Psoas muscle (tissue), 8 donors: Measurements from ENCODE around the gene TTF2. TPM values are rescaled to one million over a fixed set of nuclear protein-coding genes. Genes with fewer than 3 reads are reported as not detected.

Experiments used
- ATAC-seq, 4 donors: fragments of 200-7000 bp; cut with Tn5 transposase; one replicate each; pipeline ENCODE4 v1.9.1; 2020; ENCODE audit warnings: moderate library complexity in 3 of 4, mild to moderate bottlenecking in 2 of 4
- DNase-seq, 2 donors: peaks; one replicate each; pipeline ENCODE4 v3.0.0-alpha.2; 2020
- H3K27ac ChIP-seq: fragments of 200-600 bp; one replicate; pipeline ENCODE4 v1.8.0; 2022
- H3K27me3 ChIP-seq, 3 donors: fragments of 200-600 bp in 1 of 3; one replicate each; pipeline versions ENCODE4 v1.6.1 to v1.8.0; 2013 to 2022; ENCODE audit warnings: low read length in 2 of 3, mild to moderate bottlenecking in 2 of 3, moderate library complexity in 1 of 3; ENCODE audit not compliant: insufficient read depth in 3 of 3
- H3K36me3 ChIP-seq, 2 donors: fragments of 200-600 bp in 1 of 2; one replicate each; pipeline versions ENCODE4 v1.6.1 to v1.8.0; 2013 to 2022; ENCODE audit warnings: low read depth in 1 of 2, mild to moderate bottlenecking in 1 of 2, moderate library complexity in 1 of 2; ENCODE audit not compliant: insufficient read depth in 1 of 2
- H3K4me1 ChIP-seq: fragments of 200-600 bp; one replicate; pipeline ENCODE4 v1.8.0; 2022
- H3K4me3 ChIP-seq: fragments of 200-600 bp; one replicate; pipeline ENCODE4 v1.8.0; 2022; ENCODE audit warnings: mild to moderate bottlenecking
- H3K9me3 ChIP-seq: fragments of 200-600 bp; one replicate; pipeline ENCODE4 v1.8.0; 2022
- CTCF ChIP-seq: fragments of 200-600 bp; IDR thresholded peaks from one replicate; pipeline ENCODE4 v1.8.0; 2022; ENCODE audit warnings: antibody characterized with exemption
- WGBS, 3 donors: extraction: QIAGEN DNeasy Blood & Tissue Kit; methylation state at CpG; one replicate each; pipeline versions ENCODE4 v1.1.6 to v1.1.7; 2013; 5-methylcytosine and 5-hydroxymethylcytosine counted together
- intact Hi-C, 2 donors: fragments of 100-400 bp; cut with DNase I; formaldehyde crosslinking; loops; one replicate each; pipeline versions ENCODE4 v1.11.0 to v1.14.2; 2022
- polyA plus RNA-seq, 3 donors: library from polyadenylated mRNA; stranded (reverse); fragments of 200-250 nt; gene quantifications; one replicate each; pipeline ENCODE4 v1.2.3, GENCODE V29; 2013
- total RNA-seq, 4 donors: library from RNA; stranded (reverse); fragmentation: NEBNext Ultra II Directional in 2 of 4; extraction: Animal tissue kit (Norgen Biotek cat#: 25700) in 2 of 4; gene quantifications; one replicate each; pipeline versions ENCODE4 v1.2.1 to v1.2.4, GENCODE V29; 2021 to 2023
- donor health status: healthy with polysubstance abuse.
- donor health status: DM: no; HTN: no; CAD: no; lungs with moderate emphysema.
- donor health status: Bipolar disorder and iron deficiency.
- donor health status: healthy.
- donor health status: DM: yes; HTN: yes; CAD: no.
- donor health status: DM: no; HTN: no; CAD: no.
- donor health status: DM: no; HTN: no; CAD: no.
- donor health status: DM: yes; HTN: yes; CAD: no.

The TTF2 gene
- total and polyA plus RNA-seq, 7 donors = 3.5 to 27.7 (median 14.3) TPM

- DNase-seq (no peak), ATAC-seq (no peak)
- intact Hi-C loops = no loop called here
- H3K27me3 ChIP-seq = no peaks in the 10 kb centered on the region
- no peaks in the 10 kb centered on the region for H3K9me3 ChIP-seq
- H3K4me1 ChIP-seq = no peaks in the 10 kb centered on the region
- H3K4me3 ChIP-seq = no peak overlapping the region
- 41 to 73% (median 62%) methylated on average over 2 of the region's 2 CpGs for WGBS, 3 donors
- H3K27ac ChIP-seq = no peak overlapping the region
- no peak for TF ChIP-seq CTCF
- no peaks in the 10 kb centered on the region for H3K36me3 ChIP-seq
Observed at GRCh38 chr1:117136749-117137148, 76.6 kb downstream of the TTF2 start.

- WGBS, 3 donors = 76 to 92% (median 86%) methylated on average over 3 of the region's 3 CpGs
- H3K36me3 ChIP-seq = no peaks in the 10 kb centered on the region
- no peaks in the 10 kb centered on the region for H3K9me3 ChIP-seq
- no peaks in the 10 kb centered on the region for H3K4me1 ChIP-seq
- no peak overlapping the region for H3K4me3 ChIP-seq
- H3K27ac ChIP-seq = no peak overlapping the region
- DNase-seq = no peak
- intact Hi-C loops = no loop called here
- ATAC-seq = no peak
- TF ChIP-seq CTCF = no peak
- no peaks in the 10 kb centered on the region for H3K27me3 ChIP-seq
Observed at GRCh38 chr1:117137281-117137855, 77.2 kb downstream of the TTF2 start.

DNA sequence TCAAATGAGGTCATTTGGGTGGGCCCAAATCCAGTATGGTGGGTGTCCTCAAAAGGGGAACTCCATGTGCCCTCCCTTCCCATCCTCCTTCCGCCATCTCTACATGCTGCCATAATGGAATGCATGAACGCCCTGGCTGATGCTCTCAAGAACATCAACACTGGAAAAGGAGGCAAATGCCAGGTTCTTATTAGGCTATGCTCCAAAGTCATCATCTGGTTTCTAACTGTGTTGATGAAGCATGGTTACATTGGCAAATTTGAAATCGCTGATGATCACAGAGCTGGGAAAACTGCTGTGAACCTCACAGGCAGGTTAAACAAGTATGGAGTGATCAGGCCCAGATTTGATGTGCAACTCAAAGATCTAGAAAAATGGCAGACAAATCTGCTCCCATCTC lies 78.0 kb downstream of the TTF2 start:
- H3K27ac ChIP-seq = no peak overlapping the region
- intact Hi-C loops = no loop called here
- no peaks in the 10 kb centered on the region for H3K4me1 ChIP-seq
- H3K36me3 ChIP-seq = no peaks in the 10 kb centered on the region
- H3K4me3 ChIP-seq = no peak overlapping the region
- H3K27me3 ChIP-seq = no peaks in the 10 kb centered on the region
- whole genome bisulfite sequencing, 3 donors = 82 to 92% (median 90%) methylated on average over 3 of the region's 3 CpGs
- no peak for ATAC-seq
- TF ChIP-seq CTCF = no peak
- H3K9me3 ChIP-seq = no peaks in the 10 kb centered on the region
- no peak for DNase-seq

DNA sequence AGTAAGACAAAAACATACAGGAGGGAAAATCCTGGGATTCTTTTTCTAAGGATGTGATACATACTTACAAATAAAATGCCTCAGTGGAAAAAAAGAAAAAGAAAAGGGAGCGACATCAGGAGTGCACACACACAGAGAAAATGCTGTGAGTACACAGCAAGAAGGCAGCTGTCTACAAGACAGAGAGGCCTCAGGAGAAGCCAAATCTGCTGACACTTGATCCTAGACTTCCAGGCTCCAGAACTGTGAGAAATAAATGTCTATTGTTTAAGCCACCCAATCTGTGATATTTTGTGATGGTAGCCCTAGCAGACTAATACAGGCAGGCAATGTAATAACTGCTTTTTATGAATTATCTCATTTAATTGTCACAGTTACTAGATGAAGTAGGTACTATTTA lies 78.4 kb downstream of the TTF2 start:
- WGBS, 3 donors = 68 to 84% (median 80%) methylated on average over 1 of the region's 1 CpG
- H3K27ac ChIP-seq = no peak overlapping the region
- no peak overlapping the region for H3K4me3 ChIP-seq
- no peaks in the 10 kb centered on the region for H3K4me1 ChIP-seq
- H3K9me3 ChIP-seq = no peaks in the 10 kb centered on the region
- ATAC-seq = no peak
- no peak for TF ChIP-seq CTCF
- intact Hi-C loops = no loop called here
- no peak for DNase-seq
- no peaks in the 10 kb centered on the region for H3K27me3 ChIP-seq
- no peaks in the 10 kb centered on the region for H3K36me3 ChIP-seq

DNA sequence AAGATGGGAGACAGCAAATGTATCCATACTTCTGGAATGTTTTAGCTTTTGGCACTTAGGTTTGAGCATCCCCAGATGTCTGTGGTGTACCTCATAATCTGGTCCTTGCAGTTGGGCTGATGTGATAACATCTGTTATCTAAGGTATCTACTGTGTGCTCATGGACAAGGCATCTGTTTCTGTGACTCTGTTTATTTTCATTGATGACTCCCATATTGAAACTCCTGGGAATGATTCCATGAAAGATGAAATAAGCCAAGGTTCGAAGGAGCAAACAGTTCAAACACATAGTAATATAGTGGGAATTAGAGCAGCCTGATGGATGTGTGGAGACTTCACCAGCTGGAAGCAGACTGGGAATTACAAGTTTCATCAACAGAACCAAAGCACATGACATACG lies 82.1 kb downstream of the TTF2 start:
- no peaks in the 10 kb centered on the region for H3K27me3 ChIP-seq
- no peak for TF ChIP-seq CTCF
- intact Hi-C loops = no loop called here

More for the DNA sequence above, 82.1 kb downstream of the TTF2 start:
- WGBS, 3 donors = 86 to 91% (median 90%) methylated on average over 2 of the region's 2 CpGs
- DNase-seq (no peak), ATAC-seq (no peak)
- Histone ChIP-seq H3K9me3 (no peaks in the 10 kb centered on the region), H3K27ac (no peak overlapping the region), H3K4me3 (no peak overlapping the region), H3K4me1 (no peaks in the 10 kb centered on the region), H3K36me3 (no peaks in the 10 kb centered on the region)
